ENCODE data around the gene ATAD3A.
A peak's percentile ranks its signal among the peaks of the same experiment; 100 is the strongest.

Gene ATAD3A

GRCh38 chr1:1538334-1538733 lies 26.4 kb downstream of the ATAD3A start:
- Histone ChIP-seq H3K27me3 (ENCODE audit: insufficient read depth, low read depth, severe bottlenecking) (no peaks in the 10 kb centered on the region), H3K27ac (no peak overlapping the region), H3K4me3 (ENCODE audit: low read depth, low read length) (no peak overlapping the region), H3K9me3 (ENCODE audit: severe bottlenecking) (no peaks in the 10 kb centered on the region), H3K36me3 (peaks cover 51% of the 10 kb centered on the region)
- no peak for DNase-seq
- TF ChIP-seq CTCF (IDR thresholded peaks at IDR 0.05; ENCODE audit: low read depth, low read length), result no peak

DNA sequence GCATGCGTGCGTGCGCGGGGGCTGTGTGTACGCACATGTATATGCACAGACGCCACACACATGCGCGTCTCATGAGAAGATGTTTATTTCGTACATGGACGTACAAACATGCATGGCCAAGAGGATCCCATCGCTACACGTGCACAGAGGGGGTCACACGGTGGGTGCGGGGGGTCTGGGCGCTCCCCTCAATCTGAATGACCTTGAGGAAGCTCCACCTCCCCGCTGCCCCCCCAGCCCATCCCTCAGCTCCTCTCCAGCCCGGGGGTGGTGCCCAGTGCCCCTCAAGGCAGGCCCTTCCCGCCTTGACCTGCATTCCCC lies 27.0 kb downstream of the ATAD3A start:
- peak overlapping the region; percentile 40 for H3K4me3 ChIP-seq (ENCODE audit: low read depth, low read length)
- TF ChIP-seq CTCF (IDR thresholded peaks at IDR 0.05; ENCODE audit: low read depth, low read length), result no peak
- peaks cover 51% of the 10 kb centered on the region for H3K36me3 ChIP-seq
- no peak overlapping the region for H3K27ac ChIP-seq
- H3K9me3 ChIP-seq (ENCODE audit: severe bottlenecking), result no peaks in the 10 kb centered on the region
- H3K27me3 ChIP-seq (ENCODE audit: insufficient read depth, low read depth, severe bottlenecking), result no peaks in the 10 kb centered on the region
- DNase-seq, result no peak

- Histone ChIP-seq H3K36me3 (peaks cover 48% of the 10 kb centered on the region), H3K27me3 (ENCODE audit: insufficient read depth, low read depth, severe bottlenecking) (no peaks in the 10 kb centered on the region), H3K27ac (no peak overlapping the region), H3K9me3 (ENCODE audit: severe bottlenecking) (no peaks in the 10 kb centered on the region), H3K4me3 (ENCODE audit: low read depth, low read length) (peak overlapping the region; percentile 40)
- TF ChIP-seq CTCF (IDR thresholded peaks at IDR 0.05; ENCODE audit: low read depth, low read length), result no peak
- DNase-seq, result peak; percentile 44
Observed at GRCh38 chr1:1539310-1540089, 27.5 kb downstream of the ATAD3A start.

GRCh38 chr1:1540090-1540817 lies 28.3 kb downstream of the ATAD3A start, which contains the start of gene TMEM240:
Gene TMEM240 (minus strand): TSS chr1:1540624. CDS start chr1:1540346, 278 bp downstream.
- peak; percentile 89 for DNase-seq
- Histone ChIP-seq H3K36me3 (peaks cover 44% of the 10 kb centered on the region), H3K4me3 (ENCODE audit: low read depth, low read length) (peak within 1 kb of the TSS; percentile 45), H3K9me3 (ENCODE audit: severe bottlenecking) (no peaks in the 10 kb centered on the region), H3K27me3 (ENCODE audit: insufficient read depth, low read depth, severe bottlenecking) (no peaks in the 10 kb centered on the region), H3K27ac (peak within 1 kb of the TSS; percentile 66)
- no peak for TF ChIP-seq CTCF (IDR thresholded peaks at IDR 0.05; ENCODE audit: low read depth, low read length)

DNA sequence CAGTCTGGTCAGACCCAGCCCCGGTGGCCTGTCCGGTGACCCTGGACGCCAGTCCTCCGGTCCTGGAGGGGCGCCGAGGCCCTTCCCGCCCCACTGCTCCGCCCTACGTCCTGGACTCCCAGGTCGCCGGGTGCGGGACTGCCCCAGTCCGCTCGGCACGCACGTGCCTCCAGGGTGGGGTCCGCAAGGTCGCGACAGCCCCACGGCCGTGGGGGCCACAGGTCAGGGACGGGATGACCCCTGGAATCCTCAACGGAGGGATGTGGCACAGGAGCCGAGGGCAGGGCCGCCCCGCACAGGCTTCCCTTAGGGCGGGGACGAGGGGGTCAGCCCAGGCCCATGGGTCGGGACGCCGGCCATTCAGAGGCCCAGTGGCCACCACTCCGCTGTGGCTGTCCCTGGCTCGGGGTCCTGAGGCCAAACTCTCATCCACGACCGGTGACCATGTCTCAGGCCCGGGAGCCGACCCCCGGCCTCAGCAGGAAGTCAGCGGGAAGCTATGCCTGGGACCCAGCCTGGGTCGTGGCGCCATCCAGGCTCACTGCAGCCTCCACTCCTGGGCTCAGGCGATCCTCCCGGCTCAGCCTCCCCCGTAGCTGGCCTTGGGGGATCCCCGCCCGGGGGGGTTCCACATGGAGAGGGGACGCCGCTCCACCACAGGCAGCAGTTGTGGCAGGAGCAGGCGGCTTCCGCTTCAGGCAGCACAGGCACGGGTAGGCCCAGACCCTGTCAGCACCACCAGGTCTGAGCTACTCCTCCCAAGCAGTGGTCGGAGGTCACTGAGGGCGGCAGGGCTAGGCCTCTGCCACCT lies 29.1 kb downstream of the ATAD3A start:
- Histone ChIP-seq H3K36me3 (peaks cover 42% of the 10 kb centered on the region), H3K27me3 (ENCODE audit: insufficient read depth, low read depth, severe bottlenecking) (no peaks in the 10 kb centered on the region), H3K4me3 (ENCODE audit: low read depth, low read length) (peak overlapping the region; percentile 45), H3K27ac (peak overlapping the region; percentile 66), H3K9me3 (ENCODE audit: severe bottlenecking) (no peaks in the 10 kb centered on the region)
- DNase-seq, result no peak
- TF ChIP-seq CTCF (IDR thresholded peaks at IDR 0.05; ENCODE audit: low read depth, low read length), result no peak
